Osteocyte (in vitro differentiated cells): Measurements from ENCODE around the gene PRMT9. TPM values are rescaled to one million over a fixed set of nuclear protein-coding genes. Genes with fewer than 3 reads are reported as not detected.

Experiments used
- DNase-seq: peaks from one replicate; pipeline ENCODE4 v3.0.0; 2021; ENCODE audit warnings: mixed read lengths; ENCODE audit not compliant: unreplicated experiment; ENCODE audit errors: extremely low spot score
- H3K27ac Mint-ChIP-seq: one replicate; pipeline ENCODE4 v1.8.0; 2021; ENCODE audit warnings: mild to moderate bottlenecking, mixed read lengths; ENCODE audit not compliant: unreplicated experiment
- H3K27me3 Mint-ChIP-seq: one replicate; pipeline ENCODE4 v1.8.0; 2021; ENCODE audit warnings: mixed read lengths; ENCODE audit not compliant: unreplicated experiment
- H3K36me3 Mint-ChIP-seq: one replicate; pipeline ENCODE4 v1.8.0; 2021; ENCODE audit warnings: mixed read lengths; ENCODE audit not compliant: unreplicated experiment
- H3K4me1 Mint-ChIP-seq: one replicate; pipeline ENCODE4 v1.8.0; 2021; ENCODE audit warnings: mixed read lengths; ENCODE audit not compliant: unreplicated experiment
- H3K4me3 Mint-ChIP-seq: one replicate; pipeline ENCODE4 v1.8.0; 2021; ENCODE audit warnings: mild to moderate bottlenecking, moderate library complexity, mixed read lengths; ENCODE audit not compliant: unreplicated experiment
- H3K9me3 Mint-ChIP-seq: one replicate; pipeline ENCODE4 v1.8.0; 2021; ENCODE audit warnings: mixed read lengths; ENCODE audit not compliant: unreplicated experiment
- CTCF ChIP-seq: fragments of 200-600 bp; sonication (generic); IDR thresholded peaks from 2 replicates; pipeline ENCODE4 v1.5.0; 2021; ENCODE audit warnings: antibody characterized with exemption, mild to moderate bottlenecking, moderate library complexity
- long read RNA-seq: library from polyadenylated mRNA; unstranded; transcript quantifications from one replicate; pipeline ENCODE4 v2.0.0, GENCODE V29; 2021
- total RNA-seq: library from RNA; stranded (reverse); gene quantifications from 2 replicates; pipeline ENCODE4 v1.2.1, GENCODE V29; 2021

The PRMT9 gene
- 9.5 and 9.6 TPM in 2 replicates for total RNA-seq
- long read RNA-seq, transcript PRMT9-204 (11 exons, 2,674 nt): minor isoform, 9 of 76 reads
- long read RNA-seq, transcript PRMT9-201 (12 exons, 3,528 nt): major isoform, 49 of 76 reads
- long read RNA-seq, partial matches to known transcripts: 3 of 76 reads
- long read RNA-seq, other reads (novel, unspliced or antisense): 15 of 76 reads

- no peak for TF ChIP-seq CTCF
- Mint-ChIP-seq H3K4me3 (peak within 1 kb of the TSS; percentile 96), H3K9me3 (no peaks in the 10 kb centered on the region), H3K36me3 (peaks cover 2% of the 10 kb centered on the region), H3K27ac (peak within 1 kb of the TSS; percentile 95), H3K27me3 (no peaks in the 10 kb centered on the region), H3K4me1 (peaks cover 21% of the 10 kb centered on the region)
- peak; percentile 97 for DNase-seq
Measured at GRCh38 chr4:147683717-147684700, at the start of gene PRMT9. TSS of gene PRMT9 (minus strand) at chr4:147684163. CDS start at chr4:147683987, 176 bp downstream.

- no peaks in the 10 kb centered on the region for H3K27me3 Mint-ChIP-seq
- H3K9me3 Mint-ChIP-seq: no peaks in the 10 kb centered on the region
- H3K4me3 Mint-ChIP-seq: peak overlapping the region; percentile 94
- H3K4me1 Mint-ChIP-seq: peaks cover 48% of the 10 kb centered on the region
- TF ChIP-seq CTCF: no peak
- H3K27ac Mint-ChIP-seq: peak overlapping the region; percentile 85
- H3K36me3 Mint-ChIP-seq: peaks cover 6% of the 10 kb centered on the region
- peak; percentile 85 for DNase-seq
Measured at GRCh38 chr4:147732518-147733235, 48.7 kb upstream of the PRMT9 start.

GRCh38 chr4:147731580-147732517 lies 47.9 kb upstream of the PRMT9 start, which contains the start of gene ARHGAP10:
TSS of gene ARHGAP10 (plus strand) at chr4:147732088. CDS start at chr4:147732302, 214 bp downstream.
- no peaks in the 10 kb centered on the region for H3K27me3 Mint-ChIP-seq
- peak within 1 kb of the TSS; percentile 90 for H3K27ac Mint-ChIP-seq
- no peaks in the 10 kb centered on the region for H3K9me3 Mint-ChIP-seq
- peak; percentile 90 for DNase-seq
- peaks cover 41% of the 10 kb centered on the region for H3K4me1 Mint-ChIP-seq
- no peak for TF ChIP-seq CTCF
- H3K4me3 Mint-ChIP-seq: peak within 1 kb of the TSS; percentile 94
- H3K36me3 Mint-ChIP-seq: peaks cover 6% of the 10 kb centered on the region

GRCh38 chr4:147730333-147730732 lies 46.4 kb upstream of the PRMT9 start:
- no peaks in the 10 kb centered on the region for H3K27me3 Mint-ChIP-seq
- H3K4me1 Mint-ChIP-seq: peaks cover 26% of the 10 kb centered on the region
- no peaks in the 10 kb centered on the region for H3K9me3 Mint-ChIP-seq
- peak; percentile 16 for TF ChIP-seq CTCF
- no peak overlapping the region for H3K27ac Mint-ChIP-seq
- no peak for DNase-seq
- H3K36me3 Mint-ChIP-seq: peaks cover 5% of the 10 kb centered on the region
- no peak overlapping the region for H3K4me3 Mint-ChIP-seq
